Mesendoderm (in vitro differentiated cells): ENCODE results near the gene PLIN4.

ENCODE experiments used
- DNase-seq: peaks from one replicate; pipeline ENCODE4 v3.0.0; 2013
- H2AK5ac ChIP-seq: 2 replicates; pipeline ENCODE4 v1.6.1; 2013; ENCODE audit warnings: low read length, inconsistent platforms
- H2BK120ac ChIP-seq: 2 replicates; pipeline ENCODE4 v1.6.1; 2013; ENCODE audit warnings: low read depth, mild to moderate bottlenecking, low read length, moderate library complexity, mixed read lengths
- H2BK15ac ChIP-seq: replicated peaks from 2 replicates; pipeline ENCODE4 v1.6.1; 2013; ENCODE audit warnings: low read depth, mild to moderate bottlenecking, moderate library complexity
- H2BK5ac ChIP-seq: 2 replicates; pipeline ENCODE4 v1.6.1; 2013; ENCODE audit warnings: low read length, inconsistent platforms
- H3K18ac ChIP-seq: 2 replicates; pipeline ENCODE4 v1.6.1; 2013; ENCODE audit warnings: mild to moderate bottlenecking, low read length, mixed read lengths
- H3K23ac ChIP-seq: one replicate; pipeline ENCODE4 v1.6.1; 2013; ENCODE audit warnings: low read length
- H3K27ac ChIP-seq: 2 replicates; pipeline ENCODE4 v1.5.1; 2013; ENCODE audit warnings: low read depth, mild to moderate bottlenecking, inconsistent platforms, low read length, moderate library complexity
- H3K27me3 ChIP-seq: 2 replicates; pipeline ENCODE4 v1.6.1; 2013; ENCODE audit warnings: low read length, control low read depth, mild to moderate bottlenecking, inconsistent platforms; ENCODE audit not compliant: insufficient read depth, poor library complexity
- H3K36me3 ChIP-seq: 2 replicates; pipeline ENCODE4 v1.6.1; 2013; ENCODE audit warnings: low read length, inconsistent platforms; ENCODE audit not compliant: control insufficient read depth, insufficient read depth
- H3K4ac ChIP-seq: one replicate; pipeline ENCODE4 v1.6.1; 2013; ENCODE audit warnings: low read depth, mild to moderate bottlenecking, low read length, moderate library complexity
- H3K4me1 ChIP-seq: 2 replicates; pipeline ENCODE4 v1.6.1; 2013; ENCODE audit warnings: low read depth, low read length, inconsistent platforms; ENCODE audit not compliant: control insufficient read depth
- H3K4me2 ChIP-seq: 2 replicates; pipeline ENCODE4 v1.6.1; 2013; ENCODE audit warnings: low read length
- H3K4me3 ChIP-seq: 2 replicates; pipeline ENCODE4 v1.5.1; 2013; ENCODE audit warnings: mild to moderate bottlenecking, low read length
- H3K56ac ChIP-seq: one replicate; pipeline ENCODE4 v1.6.1; 2013; ENCODE audit warnings: low read length
- H3K79me1 ChIP-seq: 2 replicates; pipeline ENCODE4 v1.6.1; 2013; ENCODE audit warnings: low read length, inconsistent platforms
- H3K79me2 ChIP-seq: 2 replicates; pipeline ENCODE4 v1.6.1; 2013; ENCODE audit warnings: mild to moderate bottlenecking, low read length; ENCODE audit not compliant: control insufficient read depth, insufficient read depth
- H3K9ac ChIP-seq: 2 replicates; pipeline ENCODE4 v1.6.1; 2013; ENCODE audit warnings: low read length, inconsistent platforms
- H4K5ac ChIP-seq: one replicate; pipeline ENCODE4 v1.6.1; 2013; ENCODE audit warnings: low read length
- H4K8ac ChIP-seq: one replicate; pipeline ENCODE4 v1.6.1; 2013; ENCODE audit warnings: low read depth, mild to moderate bottlenecking, control low read depth, low read length, moderate library complexity
- WGBS: extraction: QIAGEN DNeasy Blood & Tissue Kit; methylation state at CpG from one replicate; pipeline ENCODE4 v1.1.7; 2013; ENCODE audit warnings: low lambda C conversion rate, missing lambda C conversion rate; ENCODE audit not compliant: insufficient coverage; ENCODE audit errors: extremely low coverage; 5-methylcytosine and 5-hydroxymethylcytosine counted together

The PLIN4 gene

GRCh38 chr19:4453232-4454179, 64.8 kb downstream of the PLIN4 start:
- Histone ChIP-seq H2BK5ac (no peak overlapping the region), H2BK15ac (no peak overlapping the region), H3K18ac (no peak overlapping the region), H3K27ac (no peak overlapping the region), H3K23ac (no peak overlapping the region), H3K9ac (no peak overlapping the region), H3K4ac (no peak overlapping the region), H3K56ac (no peak overlapping the region), H3K79me1 (peaks cover 4% of the 10 kb centered on the region), H3K36me3 (no peaks in the 10 kb centered on the region), H4K5ac (no peak overlapping the region), H3K4me3 (no peak overlapping the region), H3K4me1 (no peaks in the 10 kb centered on the region), H4K8ac (no peak overlapping the region), H3K4me2 (no peak overlapping the region), H3K79me2 (no peaks in the 10 kb centered on the region), H2AK5ac (no peak overlapping the region), H3K27me3 (no peaks in the 10 kb centered on the region), H2BK120ac (no peak overlapping the region)
- no CpG with 5 or more reads among the region's 34 CpGs for WGBS
- DNase-seq, result no peak

- Histone ChIP-seq H2BK120ac (no peak overlapping the region), H2BK5ac (no peak overlapping the region), H3K79me2 (no peaks in the 10 kb centered on the region), H3K18ac (no peak overlapping the region), H3K27ac (no peak overlapping the region), H4K5ac (no peak overlapping the region), H3K23ac (no peak overlapping the region), H3K56ac (no peak overlapping the region), H3K4me2 (no peak overlapping the region), H2BK15ac (no peak overlapping the region), H3K36me3 (no peaks in the 10 kb centered on the region), H2AK5ac (no peak overlapping the region), H3K9ac (no peak overlapping the region), H3K79me1 (peaks cover 4% of the 10 kb centered on the region), H3K4ac (no peak overlapping the region), H4K8ac (no peak overlapping the region), H3K4me3 (no peak overlapping the region), H3K4me1 (no peaks in the 10 kb centered on the region), H3K27me3 (no peaks in the 10 kb centered on the region)
- no peak for DNase-seq
- no CpG with 5 or more reads among the region's 24 CpGs for WGBS
These were observed 65.9 kb downstream of the PLIN4 start for GRCh38 chr19:4452230-4452990.
